DOHH2 (cell line): Measurements from ENCODE around the gene UBD.

ENCODE experiments used
- EZH2phosphoT487 ChIP-seq: fragments of 200-600 bp; sonication (generic); IDR thresholded peaks from 2 replicates; pipeline ENCODE4 v1.6.1; 2017; ENCODE audit warnings: borderline replicate concordance, mild to moderate bottlenecking, antibody characterized with exemption, low read length, moderate library complexity, mixed read lengths
- TF ChIP-seq, protein P1 (sequence below): fragments of 200-600 bp; sonication (generic); IDR thresholded peaks from one replicate; pipeline ENCODE4 v1.5.1; 2014; ENCODE audit warnings: antibody characterized with exemption, mild to moderate bottlenecking, low read depth, low read length; ENCODE audit not compliant: poor library complexity, severe bottlenecking

DNA sequence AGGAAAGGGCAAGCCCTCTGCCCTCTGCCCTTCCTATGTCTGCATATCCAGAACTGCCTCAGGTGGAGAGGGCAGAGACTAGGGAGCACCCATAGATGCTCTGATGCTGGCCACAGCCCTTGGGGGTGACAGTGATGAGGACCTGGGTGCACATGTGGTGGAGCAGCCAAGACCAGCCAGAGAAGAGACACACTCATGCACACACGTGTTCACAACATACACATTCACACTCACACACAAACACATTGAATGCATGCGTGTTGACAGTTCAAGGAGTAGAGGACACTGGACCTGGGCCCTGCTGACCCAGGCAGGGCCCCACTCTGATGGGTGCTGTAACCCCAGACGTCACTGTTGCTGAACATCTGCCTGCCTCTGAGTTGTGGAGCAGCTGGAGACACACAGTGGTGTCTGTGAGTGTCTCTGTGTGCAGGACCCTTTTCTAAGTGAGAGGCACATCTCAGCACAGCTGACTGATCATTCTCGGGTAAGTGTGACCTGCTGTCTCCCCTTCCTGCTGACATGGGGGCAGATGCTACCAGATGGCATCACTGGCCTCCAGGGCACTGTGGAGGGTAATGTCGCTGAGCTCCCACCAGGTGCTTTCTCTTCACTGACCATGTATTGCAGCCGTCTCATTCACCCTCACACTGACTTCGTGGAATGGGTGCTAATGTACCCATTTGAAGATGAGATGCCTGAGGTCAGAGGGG, 41.6 kb downstream of the UBD start:
- TF ChIP-seq, protein P1, sequence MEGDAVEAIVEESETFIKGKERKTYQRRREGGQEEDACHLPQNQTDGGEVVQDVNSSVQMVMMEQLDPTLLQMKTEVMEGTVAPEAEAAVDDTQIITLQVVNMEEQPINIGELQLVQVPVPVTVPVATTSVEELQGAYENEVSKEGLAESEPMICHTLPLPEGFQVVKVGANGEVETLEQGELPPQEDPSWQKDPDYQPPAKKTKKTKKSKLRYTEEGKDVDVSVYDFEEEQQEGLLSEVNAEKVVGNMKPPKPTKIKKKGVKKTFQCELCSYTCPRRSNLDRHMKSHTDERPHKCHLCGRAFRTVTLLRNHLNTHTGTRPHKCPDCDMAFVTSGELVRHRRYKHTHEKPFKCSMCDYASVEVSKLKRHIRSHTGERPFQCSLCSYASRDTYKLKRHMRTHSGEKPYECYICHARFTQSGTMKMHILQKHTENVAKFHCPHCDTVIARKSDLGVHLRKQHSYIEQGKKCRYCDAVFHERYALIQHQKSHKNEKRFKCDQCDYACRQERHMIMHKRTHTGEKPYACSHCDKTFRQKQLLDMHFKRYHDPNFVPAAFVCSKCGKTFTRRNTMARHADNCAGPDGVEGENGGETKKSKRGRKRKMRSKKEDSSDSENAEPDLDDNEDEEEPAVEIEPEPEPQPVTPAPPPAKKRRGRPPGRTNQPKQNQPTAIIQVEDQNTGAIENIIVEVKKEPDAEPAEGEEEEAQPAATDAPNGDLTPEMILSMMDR, result no peak
- no peak for TF ChIP-seq EZH2phosphoT487
